Progenitor cell of endocrine pancreas (in vitro differentiated cells): ENCODE measurements around the gene HMCN2. TPM values are rescaled to one million over a fixed set of nuclear protein-coding genes. Genes with fewer than 3 reads are reported as not detected.

Experiments used
- DNase-seq: peaks from one replicate; pipeline ENCODE4 v3.0.0; 2021; ENCODE audit warnings: low spot score; ENCODE audit not compliant: unreplicated experiment
- H3K27ac Mint-ChIP-seq: 2 replicates; pipeline ENCODE4 v1.8.0; 2021; ENCODE audit warnings: mild to moderate bottlenecking, moderate library complexity, mixed read lengths
- H3K27me3 Mint-ChIP-seq: 2 replicates; pipeline ENCODE4 v1.8.0; 2021; ENCODE audit warnings: mixed read lengths
- H3K36me3 Mint-ChIP-seq: 2 replicates; pipeline ENCODE4 v1.8.0; 2022; ENCODE audit warnings: mixed read lengths; ENCODE audit not compliant: insufficient read depth
- H3K4me1 Mint-ChIP-seq: 2 replicates; pipeline ENCODE4 v1.8.0; 2021; ENCODE audit warnings: low read depth, mixed read lengths
- H3K4me3 Mint-ChIP-seq: 2 replicates; pipeline ENCODE4 v1.8.0; 2021; ENCODE audit warnings: low read depth, mild to moderate bottlenecking, moderate library complexity, mixed read lengths
- H3K9me3 Mint-ChIP-seq: 2 replicates; pipeline ENCODE4 v1.8.0; 2021; ENCODE audit warnings: low read depth, mixed read lengths
- total RNA-seq: library from RNA; stranded (reverse); gene quantifications from 2 replicates; pipeline ENCODE4 v1.2.1, GENCODE V29; 2021
- TF ChIP-seq, protein P1 (sequence below): fragments of 200-600 bp; sonication (generic); IDR thresholded peaks from one replicate; pipeline ENCODE4 v1.5.0; 2021; ENCODE audit warnings: antibody characterized with exemption, mild to moderate bottlenecking; ENCODE audit not compliant: unreplicated experiment

Gene HMCN2
- total RNA-seq, 1 donor from 2014 or later: 0.26 TPM

DNA sequence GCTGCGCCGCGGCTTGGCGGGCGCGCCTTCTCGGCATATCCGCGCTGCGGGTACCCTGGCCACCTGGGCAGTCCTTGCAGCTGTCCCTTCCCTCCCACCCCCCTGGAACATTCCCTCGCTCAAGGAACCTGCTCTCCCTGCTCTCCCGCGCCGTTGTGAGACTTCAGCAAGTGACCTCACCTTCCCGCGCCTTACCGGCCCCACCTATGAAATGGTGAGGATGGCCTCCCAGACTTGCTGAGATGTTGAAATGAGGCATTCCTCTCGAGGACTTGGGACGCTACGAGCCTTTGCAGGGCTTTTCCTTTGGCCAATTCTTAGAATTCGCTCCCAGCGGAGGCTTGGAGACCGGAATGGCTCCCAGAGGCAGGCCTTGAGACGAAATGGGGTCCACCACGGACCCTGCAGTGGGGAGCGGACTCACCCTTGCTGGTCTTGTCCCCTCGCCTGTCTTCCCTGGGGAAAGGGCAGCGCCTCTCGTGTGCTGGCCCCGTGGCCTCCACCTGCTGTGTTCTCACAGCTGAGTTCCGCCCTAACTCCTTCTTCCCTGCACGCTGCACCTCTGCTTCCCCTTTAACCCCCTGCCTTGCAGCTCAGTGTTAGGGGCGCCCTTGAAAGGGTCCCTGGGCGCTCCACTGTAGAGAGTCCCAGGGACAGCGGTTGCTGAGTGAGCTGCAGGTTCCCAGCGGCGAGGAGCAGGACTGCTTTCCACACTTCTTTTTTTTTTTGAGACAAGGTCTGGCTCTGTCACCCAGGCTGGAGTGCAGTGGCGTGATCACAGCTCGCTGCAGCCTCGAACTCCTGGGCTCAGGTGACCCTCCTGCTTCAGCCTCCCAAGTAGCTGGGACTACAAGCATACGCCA lies 907 bp downstream of the HMCN2 start:
- no peaks in the 10 kb centered on the region for H3K36me3 Mint-ChIP-seq
- H3K27me3 Mint-ChIP-seq: peaks cover 84% of the 10 kb centered on the region
- peak overlapping the region; percentile 51 for H3K4me3 Mint-ChIP-seq
- H3K27ac Mint-ChIP-seq: peak overlapping the region; percentile 52
- H3K9me3 Mint-ChIP-seq: no peaks in the 10 kb centered on the region
- no peak for DNase-seq
- TF ChIP-seq, protein P1, sequence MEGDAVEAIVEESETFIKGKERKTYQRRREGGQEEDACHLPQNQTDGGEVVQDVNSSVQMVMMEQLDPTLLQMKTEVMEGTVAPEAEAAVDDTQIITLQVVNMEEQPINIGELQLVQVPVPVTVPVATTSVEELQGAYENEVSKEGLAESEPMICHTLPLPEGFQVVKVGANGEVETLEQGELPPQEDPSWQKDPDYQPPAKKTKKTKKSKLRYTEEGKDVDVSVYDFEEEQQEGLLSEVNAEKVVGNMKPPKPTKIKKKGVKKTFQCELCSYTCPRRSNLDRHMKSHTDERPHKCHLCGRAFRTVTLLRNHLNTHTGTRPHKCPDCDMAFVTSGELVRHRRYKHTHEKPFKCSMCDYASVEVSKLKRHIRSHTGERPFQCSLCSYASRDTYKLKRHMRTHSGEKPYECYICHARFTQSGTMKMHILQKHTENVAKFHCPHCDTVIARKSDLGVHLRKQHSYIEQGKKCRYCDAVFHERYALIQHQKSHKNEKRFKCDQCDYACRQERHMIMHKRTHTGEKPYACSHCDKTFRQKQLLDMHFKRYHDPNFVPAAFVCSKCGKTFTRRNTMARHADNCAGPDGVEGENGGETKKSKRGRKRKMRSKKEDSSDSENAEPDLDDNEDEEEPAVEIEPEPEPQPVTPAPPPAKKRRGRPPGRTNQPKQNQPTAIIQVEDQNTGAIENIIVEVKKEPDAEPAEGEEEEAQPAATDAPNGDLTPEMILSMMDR: no peak
- H3K4me1 Mint-ChIP-seq: peaks cover 3% of the 10 kb centered on the region

DNA sequence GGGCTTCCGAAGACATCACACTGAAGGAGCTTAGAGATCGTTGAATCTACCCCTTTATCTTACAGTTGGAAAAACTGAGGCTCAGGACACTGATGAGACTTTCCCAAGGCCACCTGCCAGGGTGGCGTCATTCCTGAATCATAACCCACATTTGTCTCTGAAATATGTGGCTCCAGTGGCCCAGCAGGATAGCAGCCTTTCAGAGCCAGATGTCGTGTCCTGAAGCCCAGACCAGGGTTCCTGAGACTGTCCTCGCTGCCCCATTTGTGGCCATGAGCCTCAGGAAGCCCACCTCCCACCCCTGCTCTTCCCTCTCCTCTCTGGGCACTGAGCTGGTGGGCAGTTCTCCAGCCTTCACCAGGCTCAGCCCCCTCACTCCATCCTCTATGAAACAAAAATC lies 2.4 kb downstream of the HMCN2 start:
- TF ChIP-seq, protein P1: no peak
- Mint-ChIP-seq H3K9me3 (no peaks in the 10 kb centered on the region), H3K36me3 (no peaks in the 10 kb centered on the region), H3K4me3 (no peak overlapping the region), H3K27ac (no peak overlapping the region), H3K4me1 (peaks cover 3% of the 10 kb centered on the region), H3K27me3 (peaks cover 73% of the 10 kb centered on the region)
- DNase-seq: no peak

DNA sequence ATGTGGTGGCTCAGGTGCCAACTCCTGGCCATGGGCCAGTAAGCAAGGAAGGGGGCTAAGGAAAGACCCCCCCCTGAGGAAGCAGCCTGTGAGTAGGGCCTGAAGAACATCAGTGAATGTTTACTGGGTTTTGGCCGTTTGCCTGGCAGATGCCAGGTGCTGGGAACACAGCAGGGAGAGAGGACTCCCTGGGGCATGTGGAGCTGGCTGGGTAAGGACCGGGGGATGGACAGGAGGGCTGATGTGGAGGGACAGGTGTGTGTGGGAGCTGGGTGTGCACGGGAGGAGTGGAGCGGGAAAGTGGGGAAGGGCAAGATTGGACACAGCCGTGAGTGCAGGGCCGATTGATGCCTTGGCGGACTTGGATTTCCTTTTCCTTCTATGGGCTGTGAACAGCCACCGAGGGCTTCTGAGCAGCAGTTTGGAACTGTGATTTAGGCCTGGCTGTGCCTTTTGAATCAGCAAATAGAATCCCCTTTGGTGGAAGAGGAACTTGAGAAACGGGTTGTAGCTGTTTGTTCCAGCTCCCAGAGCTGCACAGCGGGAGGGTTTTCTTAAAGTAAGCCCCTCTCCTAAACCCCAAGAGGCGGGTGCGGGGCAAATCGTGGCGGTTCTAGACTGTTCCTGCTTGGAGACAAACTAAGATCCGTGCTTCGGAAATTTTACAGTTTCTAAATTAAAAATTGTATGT lies 3.1 kb downstream of the HMCN2 start:
- DNase-seq: no peak
- Mint-ChIP-seq H3K9me3 (no peaks in the 10 kb centered on the region), H3K27me3 (peaks cover 66% of the 10 kb centered on the region), H3K36me3 (no peaks in the 10 kb centered on the region), H3K27ac (no peak overlapping the region), H3K4me3 (no peak overlapping the region), H3K4me1 (peaks cover 3% of the 10 kb centered on the region)
- TF ChIP-seq, protein P1: no peak

DNA sequence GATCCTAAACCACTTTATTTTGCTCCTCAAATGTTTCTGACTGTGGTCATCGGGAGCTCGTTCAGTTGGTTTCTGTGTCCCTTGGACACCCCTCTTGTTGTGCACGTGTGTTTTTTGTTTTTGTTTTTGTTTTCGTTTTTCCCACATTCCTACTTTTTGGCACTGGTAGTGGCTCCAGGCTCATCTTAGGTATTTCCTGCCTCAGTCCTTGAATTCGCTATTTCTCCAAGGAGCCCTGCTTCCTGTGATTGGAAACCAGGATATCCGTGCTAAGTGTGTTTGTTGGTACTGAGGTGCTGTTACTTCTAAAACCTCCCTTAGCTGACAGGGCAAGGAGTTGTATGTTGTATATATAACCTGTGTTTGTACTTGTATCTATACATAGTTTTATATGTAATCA lies 5.9 kb downstream of the HMCN2 start:
- DNase-seq: no peak
- Mint-ChIP-seq H3K4me3 (no peak overlapping the region), H3K27ac (no peak overlapping the region), H3K9me3 (no peaks in the 10 kb centered on the region), H3K36me3 (no peaks in the 10 kb centered on the region), H3K4me1 (peaks cover 2% of the 10 kb centered on the region), H3K27me3 (peaks cover 49% of the 10 kb centered on the region)
- TF ChIP-seq, protein P1: no peak

DNA sequence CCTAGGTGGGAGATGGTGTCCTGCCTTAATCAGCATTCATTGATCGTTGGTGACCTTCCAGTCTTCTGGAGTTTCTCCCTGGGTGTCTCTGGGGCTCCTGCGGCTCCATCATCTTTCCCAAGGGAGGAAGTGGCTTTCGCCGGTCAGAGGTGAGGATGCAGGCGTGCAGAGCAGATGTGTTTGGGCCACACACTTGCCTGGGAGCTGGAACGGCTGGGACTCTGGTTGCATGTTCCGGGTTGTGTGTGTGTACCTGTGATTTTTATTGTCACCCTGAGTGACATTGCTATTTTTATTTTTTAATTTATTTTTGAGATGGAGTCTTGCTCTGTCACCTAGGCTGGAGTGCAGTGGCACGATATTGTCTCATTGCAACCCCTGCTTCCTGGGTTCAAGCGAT lies 9.6 kb downstream of the HMCN2 start:
- Mint-ChIP-seq H3K27ac (no peak overlapping the region), H3K4me1 (no peaks in the 10 kb centered on the region), H3K27me3 (peaks cover 15% of the 10 kb centered on the region), H3K36me3 (no peaks in the 10 kb centered on the region), H3K9me3 (no peaks in the 10 kb centered on the region), H3K4me3 (no peak overlapping the region)
- no peak for DNase-seq
- TF ChIP-seq, protein P1: no peak
